Pancreas (tissue), 10 donors: ENCODE measurements around the gene AZIN2. TPM values are rescaled to one million over a fixed set of nuclear protein-coding genes. Genes with fewer than 3 reads are reported as not detected.
A peak's percentile ranks its signal among the peaks of the same experiment; 100 is the strongest.

ENCODE experiments used
- ATAC-seq, 4 donors: fragments of 200-7000 bp; cut with Tn5 transposase; one replicate each; pipeline versions ENCODE4 v1.8.0 to v1.9.1; 2020; ENCODE audit warnings: mild to moderate bottlenecking in 4 of 4, moderate library complexity in 4 of 4
- DNase-seq, 6 donors: peaks; one replicate each; pipeline ENCODE4 v3.0.0-alpha.2; 2020
- FAIRE-seq: peaks from 2 replicates; lab custom pipeline; 2012; peaks lifted over from hg19 to GRCh38; lab: Jason Lieb, UNC
- H3K27ac ChIP-seq, 4 donors: fragments of 200-600 bp; sonication (generic); 1 replicate in 3 of 4; 2 replicates in 1 of 4; pipeline versions ENCODE4 v1.5.0 to v1.8.0; 2020
- H3K27me3 ChIP-seq, 4 donors: fragments of 200-600 bp; one replicate each; pipeline ENCODE4 v1.8.0; 2021
- H3K36me3 ChIP-seq, 3 donors: fragments of 200-600 bp; sonication (generic) in 1 of 3; one replicate each; pipeline versions ENCODE4 v1.5.0 to v1.8.0; 2020 to 2021
- H3K4me1 ChIP-seq, 3 donors: fragments of 200-600 bp; one replicate each; pipeline ENCODE4 v1.8.0; 2021
- H3K4me3 ChIP-seq, 4 donors: fragments of 200-600 bp; sonication (generic) in 2 of 4; one replicate each; pipeline versions ENCODE4 v1.5.0 to v1.8.0; 2020 to 2021
- H3K9me3 ChIP-seq, 4 donors: fragments of 200-600 bp; one replicate each; pipeline ENCODE4 v1.8.0; 2021
- WGBS, 2 donors: extraction: QIAGEN DNeasy Blood & Tissue Kit; methylation state at CpG; one replicate each; pipeline ENCODE4 v1.1.7; 2013; 5-methylcytosine and 5-hydroxymethylcytosine counted together
- intact Hi-C, 3 donors: fragments of 100-400 bp; cut with DNase I; formaldehyde crosslinking; loops; one replicate each; pipeline versions ENCODE4 v1.11.1 to v1.14.2; 2022
- polyA plus RNA-seq, 2 donors: library from polyadenylated mRNA; stranded (reverse); fragments of 200-250 nt; gene quantifications; one replicate each; pipeline ENCODE4 v1.2.3, GENCODE V29; 2013
- total RNA-seq, 6 donors: library from RNA; stranded (reverse); fragmentation: NEBNext Ultra II Directional in 4 of 6; extraction: Animal tissue kit (Norgen Biotek cat#: 25700) in 4 of 6; gene quantifications; one replicate each; pipeline versions ENCODE4 v1.2.1 to v1.2.4, GENCODE V29; 2021 to 2023
- TF ChIP-seq, protein P1 (sequence below), 4 donors: fragments of 200-600 bp; sonication (generic) in 3 of 4; IDR thresholded peaks; one replicate each; pipeline versions ENCODE4 v1.5.0 to v1.8.0; 2021; ENCODE audit warnings: antibody characterized with exemption in 4 of 4
- donor health status: healthy with polysubstance abuse.
- donor health status: DM: no; HTN: no; CAD: no; lungs with moderate emphysema.
- donor health status: DM: no; HTN: no; CAD: no.
- donor health status: control.
- donor health status: control.
- donor health status: Bipolar disorder and iron deficiency.
- donor health status: DM: yes; HTN: yes; CAD: no.
- donor health status: DM: no; HTN: no; CAD: no.
- donor health status: DM: no; HTN: no; CAD: no.
- donor health status: DM: yes; HTN: yes; CAD: no.

The AZIN2 gene
- total and polyA plus RNA-seq, 8 donors = 1.2 to 5.0 (median 2.4) TPM

GRCh38 chr1:33143176-33143575 is 62.2 kb downstream of the AZIN2 start:
- H3K27ac ChIP-seq = no peak overlapping the region
- no peaks in the 10 kb centered on the region for H3K36me3 ChIP-seq
- WGBS, 2 donors = 82 to 83% methylated on average over 4 of the region's 4 CpGs
- TF ChIP-seq, protein P1, sequence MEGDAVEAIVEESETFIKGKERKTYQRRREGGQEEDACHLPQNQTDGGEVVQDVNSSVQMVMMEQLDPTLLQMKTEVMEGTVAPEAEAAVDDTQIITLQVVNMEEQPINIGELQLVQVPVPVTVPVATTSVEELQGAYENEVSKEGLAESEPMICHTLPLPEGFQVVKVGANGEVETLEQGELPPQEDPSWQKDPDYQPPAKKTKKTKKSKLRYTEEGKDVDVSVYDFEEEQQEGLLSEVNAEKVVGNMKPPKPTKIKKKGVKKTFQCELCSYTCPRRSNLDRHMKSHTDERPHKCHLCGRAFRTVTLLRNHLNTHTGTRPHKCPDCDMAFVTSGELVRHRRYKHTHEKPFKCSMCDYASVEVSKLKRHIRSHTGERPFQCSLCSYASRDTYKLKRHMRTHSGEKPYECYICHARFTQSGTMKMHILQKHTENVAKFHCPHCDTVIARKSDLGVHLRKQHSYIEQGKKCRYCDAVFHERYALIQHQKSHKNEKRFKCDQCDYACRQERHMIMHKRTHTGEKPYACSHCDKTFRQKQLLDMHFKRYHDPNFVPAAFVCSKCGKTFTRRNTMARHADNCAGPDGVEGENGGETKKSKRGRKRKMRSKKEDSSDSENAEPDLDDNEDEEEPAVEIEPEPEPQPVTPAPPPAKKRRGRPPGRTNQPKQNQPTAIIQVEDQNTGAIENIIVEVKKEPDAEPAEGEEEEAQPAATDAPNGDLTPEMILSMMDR (IDR thresholded peaks at IDR 0.05) = no peak
- ATAC-seq (peak in 1 of 4 donors; percentile 35), FAIRE-seq (no peak), DNase-seq (no peak)
- intact Hi-C loops = no loop called here
- no peak overlapping the region for H3K4me3 ChIP-seq
- no peaks in the 10 kb centered on the region for H3K9me3 ChIP-seq
- no peaks in the 10 kb centered on the region for H3K4me1 ChIP-seq
- no peaks in the 10 kb centered on the region for H3K27me3 ChIP-seq

- Histone ChIP-seq H3K4me3 (no peak overlapping the region), H3K9me3 (no peaks in the 10 kb centered on the region), H3K27ac (no peak overlapping the region), H3K27me3 (no peaks in the 10 kb centered on the region), H3K36me3 (no peaks in the 10 kb centered on the region), H3K4me1 (no peaks in the 10 kb centered on the region)
- peak in 1 of 4 donors; percentile 18 for ATAC-seq
- intact Hi-C loops = no loop called here
- TF ChIP-seq, protein P1 (IDR thresholded peaks at IDR 0.05) = no peak
- 84 to 87% methylated on average over 2 of the region's 2 CpGs for WGBS, 2 donors
- FAIRE-seq = no peak
- DNase-seq = no peak
Observed at GRCh38 chr1:33143698-33144097, 62.7 kb downstream of the AZIN2 start.

DNA sequence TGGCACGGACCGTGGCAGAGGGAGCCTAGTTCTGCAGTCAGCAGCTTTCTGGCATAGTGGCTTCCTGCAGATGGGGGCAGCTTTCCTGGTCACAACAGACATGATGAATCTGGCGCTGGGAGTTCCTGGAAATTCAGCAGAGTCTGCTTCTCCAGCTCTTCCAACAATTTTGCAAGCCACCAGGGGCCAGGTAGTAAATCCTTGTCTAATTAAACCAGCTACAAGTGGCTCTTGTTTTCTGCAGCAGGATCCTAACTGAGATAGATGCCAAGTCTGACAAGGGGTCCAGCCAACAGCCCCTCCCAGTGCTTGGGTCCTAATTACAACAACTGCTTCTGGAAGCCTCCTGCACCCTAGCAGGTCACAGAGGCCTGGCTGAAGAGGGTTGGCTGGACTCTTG is 65.0 kb downstream of the AZIN2 start:
- DNase-seq (no peak), FAIRE-seq (no peak), ATAC-seq (no peak)
- Histone ChIP-seq H3K27me3 (no peaks in the 10 kb centered on the region), H3K9me3 (no peaks in the 10 kb centered on the region), H3K4me1 (no peaks in the 10 kb centered on the region), H3K36me3 (no peaks in the 10 kb centered on the region), H3K4me3 (no peak overlapping the region), H3K27ac (no peak overlapping the region)
- intact Hi-C loops = no loop called here
- 90 to 95% methylated on average over 3 of the region's 3 CpGs for WGBS, 2 donors
- TF ChIP-seq, protein P1 (IDR thresholded peaks at IDR 0.05) = no peak

DNA sequence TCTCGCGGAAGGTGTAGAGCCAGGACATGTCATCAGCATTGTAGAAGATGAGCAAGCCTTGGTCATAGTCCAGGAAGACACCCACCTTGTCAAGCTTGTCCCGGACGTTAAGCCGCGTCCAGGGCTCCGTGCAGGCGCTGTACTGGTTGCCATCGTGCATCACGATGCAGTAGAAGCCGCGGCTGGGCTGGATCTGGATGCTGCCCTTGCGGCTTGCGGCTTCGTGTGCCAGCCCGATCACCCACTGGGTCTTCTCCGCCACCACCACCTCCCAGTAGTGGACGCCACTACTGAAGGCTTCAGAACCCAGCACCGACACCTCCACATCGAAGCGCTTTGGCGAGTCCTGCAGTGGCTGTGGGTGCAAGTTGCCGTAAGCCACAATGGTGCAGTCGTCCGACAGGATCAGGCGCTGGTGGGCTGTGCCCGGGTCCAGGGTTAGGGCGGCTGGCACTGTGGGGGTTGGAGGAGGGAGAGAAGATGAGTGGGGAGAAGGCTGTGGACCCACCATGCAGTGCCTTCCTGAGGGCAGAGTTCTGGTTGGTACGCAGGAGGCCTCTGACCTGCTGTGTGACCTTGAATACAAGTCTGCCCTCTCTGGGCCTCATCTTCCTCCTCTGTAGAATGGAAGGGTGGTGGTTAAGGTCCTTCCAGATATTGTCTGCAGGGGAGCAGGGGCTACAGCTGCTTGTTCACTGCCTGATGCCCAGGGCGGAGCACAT is 66.5 kb downstream of the AZIN2 start:
- FAIRE-seq = no peak
- 96 to 97% methylated on average over 30 of the region's 30 CpGs for WGBS, 2 donors

DNA sequence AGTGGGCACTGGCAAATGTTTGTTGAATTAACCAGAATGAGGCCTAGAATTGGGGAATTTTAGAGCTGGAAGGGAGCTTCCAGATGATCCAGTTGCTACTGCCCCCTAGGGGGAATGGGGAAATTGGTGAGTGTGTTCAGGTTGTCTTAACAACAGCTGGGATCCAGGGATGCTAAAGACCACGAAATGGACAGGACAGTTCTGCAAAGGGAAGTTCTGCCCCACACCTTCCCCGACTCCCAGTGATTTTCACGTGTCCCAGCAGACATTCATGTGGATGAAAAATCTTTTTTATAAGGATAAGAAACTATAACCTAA is 67.0 kb downstream of the AZIN2 start:
- DNase-seq = no peak
- intact Hi-C loops = no loop called here
- no peak for ATAC-seq
- FAIRE-seq = no peak
- Histone ChIP-seq H3K36me3 (no peaks in the 10 kb centered on the region), H3K4me3 (no peak overlapping the region), H3K4me1 (no peaks in the 10 kb centered on the region), H3K27ac (no peak overlapping the region), H3K27me3 (no peaks in the 10 kb centered on the region), H3K9me3 (no peaks in the 10 kb centered on the region)
- WGBS, 2 donors = 76 to 78% methylated on average over 3 of the region's 3 CpGs
- TF ChIP-seq, protein P1 (IDR thresholded peaks at IDR 0.05) = no peak

More for the DNA sequence above, 66.5 kb downstream of the AZIN2 start:
- DNase-seq (no peak), ATAC-seq (no peak)
- no peak overlapping the region for H3K4me3 ChIP-seq
- no peaks in the 10 kb centered on the region for H3K4me1 ChIP-seq
- TF ChIP-seq, protein P1 (IDR thresholded peaks at IDR 0.05) = no peak
- H3K27ac ChIP-seq = no peak overlapping the region
- no peaks in the 10 kb centered on the region for H3K36me3 ChIP-seq
- H3K27me3 ChIP-seq = no peaks in the 10 kb centered on the region
- no peaks in the 10 kb centered on the region for H3K9me3 ChIP-seq
- intact Hi-C loops = no loop called here
